HG03103 (cell line): ENCODE results near the gene ENDOU.
A peak's percentile ranks its signal among the peaks of the same experiment; 100 is the strongest.

ENCODE experiments used
- ATAC-seq: cut with Tn5 transposase; IDR thresholded peaks from one replicate; pipeline ENCODE4 v1.9.1; 2021; ENCODE audit warnings: low read depth; ENCODE audit not compliant: unreplicated experiment

The ENDOU gene

GRCh38 chr12:47725091-47725772 is at the start of gene ENDOU:
Gene ENDOU, minus strand, starts transcription at chr12:47725490. Its CDS starts 77 bp downstream, at chr12:47725413.
- ATAC-seq, result no peak

DNA sequence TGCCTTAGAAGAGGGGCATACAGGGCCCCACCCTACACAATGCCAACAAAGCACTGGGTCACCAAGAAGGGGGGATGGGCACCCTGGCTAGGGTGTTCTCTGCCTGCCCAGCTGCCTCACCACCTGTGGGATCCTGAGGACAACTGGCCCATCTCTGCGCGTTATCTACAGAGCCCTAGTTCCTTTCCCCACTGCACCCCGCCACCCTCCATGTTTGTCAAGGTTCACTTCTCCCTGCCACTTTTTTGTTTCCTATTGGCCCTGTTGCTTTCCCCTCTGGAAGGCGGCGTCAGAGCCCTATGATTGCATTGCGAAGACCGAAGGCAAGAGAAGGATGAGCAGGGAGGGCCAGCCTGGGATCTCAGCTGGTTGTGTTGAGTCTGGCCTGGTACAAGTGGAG is 49.4 kb upstream of the ENDOU start:
- ATAC-seq, result no peak

GRCh38 chr12:47773858-47774580 is 48.7 kb upstream of the ENDOU start:
- ATAC-seq, result no peak

DNA sequence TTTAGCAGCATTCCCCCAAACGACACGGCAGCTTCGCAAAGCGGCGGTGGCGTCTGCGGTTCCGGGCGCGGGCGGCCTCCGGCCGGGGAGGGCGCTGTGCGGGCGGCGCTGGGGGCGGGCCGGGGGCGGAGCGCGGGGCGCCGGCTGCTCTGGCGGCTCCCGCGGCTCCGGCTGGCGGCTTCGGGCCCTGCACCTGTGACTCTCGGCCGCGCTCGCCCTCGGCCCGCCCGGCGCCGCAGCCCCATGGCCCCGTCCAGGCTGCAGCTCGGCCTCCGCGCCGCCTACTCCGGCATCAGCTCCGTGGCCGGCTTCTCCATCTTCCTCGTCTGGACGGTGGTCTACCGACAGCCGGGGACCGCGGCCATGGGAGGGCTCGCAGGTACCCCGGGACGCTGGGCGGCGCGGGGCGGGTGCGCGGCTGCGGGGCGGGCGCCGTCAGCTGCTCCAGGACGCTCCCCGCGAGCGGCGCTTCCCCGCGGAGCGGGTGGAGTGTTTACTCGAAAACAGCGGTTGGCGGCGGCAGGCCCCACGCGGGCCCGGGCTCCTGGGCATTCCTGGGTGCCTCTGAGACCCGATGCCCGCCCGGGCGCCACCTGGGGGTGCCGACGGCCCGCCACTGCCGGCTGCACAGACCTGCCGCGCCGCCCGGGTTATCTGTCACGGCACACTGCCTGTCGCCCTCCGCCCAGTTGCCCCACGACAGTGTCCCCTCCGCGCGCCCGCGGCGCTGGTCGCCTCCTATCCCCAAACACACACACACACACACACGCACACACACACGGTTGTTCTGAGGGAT is 48.0 kb upstream of the ENDOU start, which contains the start of gene SLC48A1:
SLC48A1 (plus strand) TSS at position 177 of the 796 bp plus-strand sequence; CDS start at position 244, 67 bp downstream.
- ATAC-seq, result peak; percentile 59

DNA sequence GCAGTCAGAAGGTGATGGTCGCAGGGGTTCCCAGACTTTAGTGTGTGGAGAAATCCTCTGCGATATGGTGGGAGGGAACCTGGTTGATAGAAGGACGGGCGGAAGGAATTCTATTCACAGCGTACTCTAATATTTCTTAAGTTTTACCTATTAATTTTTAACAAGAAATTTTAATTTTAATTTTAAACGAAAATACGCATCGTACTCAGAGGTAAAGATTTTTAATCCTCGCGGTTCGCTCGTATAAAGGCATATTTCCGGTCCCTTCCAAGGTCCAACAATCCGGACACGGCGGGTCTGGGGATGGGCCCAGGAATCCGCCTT is 47.4 kb upstream of the ENDOU start:
- no peak for ATAC-seq

- ATAC-seq, result no peak
Observed at GRCh38 chr12:47772094-47772660, 46.9 kb upstream of the ENDOU start.

DNA sequence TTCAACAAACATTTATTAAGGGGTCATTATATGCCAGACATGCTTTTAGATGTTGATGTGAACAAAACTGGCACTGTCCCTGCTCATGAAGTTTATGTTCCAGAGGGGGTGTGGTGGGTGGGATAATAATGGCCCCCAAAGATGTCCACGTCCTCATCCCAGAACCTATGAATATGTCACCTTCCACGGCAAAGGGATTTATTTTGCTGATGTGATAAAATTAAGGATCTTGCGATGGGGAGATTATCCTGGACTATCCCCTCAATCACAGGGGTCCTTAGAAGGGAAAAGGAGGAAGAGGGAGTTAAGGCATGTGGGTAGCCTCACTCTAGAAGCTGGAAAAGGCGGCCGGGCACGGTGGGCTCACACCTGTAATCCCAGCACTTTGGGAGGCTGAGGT is 46.0 kb upstream of the ENDOU start:
- ATAC-seq, result no peak

DNA sequence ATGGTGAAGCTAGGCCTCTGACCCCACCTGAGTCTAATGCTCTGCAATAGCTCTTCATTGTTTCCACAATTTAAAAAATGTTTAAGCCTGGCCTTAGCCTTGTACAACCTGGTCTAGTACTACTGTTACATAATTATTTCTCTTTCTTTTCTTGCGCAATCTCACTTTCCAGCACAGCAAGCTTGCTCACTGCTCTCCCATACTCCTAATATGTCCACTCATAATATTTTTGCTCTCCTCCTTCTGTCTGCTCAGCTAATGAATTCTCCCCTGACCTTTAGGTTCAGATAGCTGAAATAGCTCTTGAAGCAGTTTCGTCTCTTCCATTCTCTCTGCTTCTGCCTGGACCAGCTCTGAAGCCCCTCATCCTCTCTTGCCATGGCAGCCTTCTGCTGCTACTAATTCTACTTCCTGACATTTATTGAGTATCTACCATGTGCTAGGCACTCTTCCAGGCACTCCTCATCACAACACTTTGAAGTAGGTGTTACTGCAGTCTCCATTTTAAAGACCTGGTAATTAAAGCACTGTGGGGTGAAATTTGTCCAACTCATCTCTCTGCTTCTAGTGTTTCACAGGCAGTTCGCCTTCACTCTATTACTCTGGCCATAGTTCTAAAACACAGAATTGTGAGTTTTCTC is 44.9 kb upstream of the ENDOU start:
- ATAC-seq, result no peak

- ATAC-seq, result no peak
Observed at GRCh38 chr12:47769234-47770085, 44.2 kb upstream of the ENDOU start.

DNA sequence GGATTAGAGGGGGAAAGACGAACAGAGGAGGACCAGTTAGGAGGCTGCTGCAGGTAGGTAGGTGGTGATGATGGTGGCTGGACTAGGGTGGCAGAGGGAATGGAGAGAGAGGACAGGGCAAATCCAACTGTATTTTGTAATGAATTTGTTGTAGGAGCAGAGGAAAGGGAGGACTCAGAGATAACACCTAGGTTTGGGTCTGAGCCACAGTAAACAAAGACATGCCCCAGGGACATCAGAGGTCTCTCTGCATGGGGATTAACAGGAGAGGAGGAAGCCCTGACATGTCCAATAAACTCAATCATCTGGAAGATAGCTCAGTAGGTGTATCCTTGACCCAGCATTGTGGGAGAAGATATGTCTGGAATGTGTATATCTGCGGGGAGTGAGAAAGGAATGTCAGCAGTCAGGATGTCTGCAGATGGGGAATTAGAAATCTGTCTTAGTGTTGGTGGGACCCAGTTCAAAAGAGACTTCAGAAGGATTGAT is 43.1 kb upstream of the ENDOU start:
- no peak for ATAC-seq

GRCh38 chr12:47767216-47767724 is 42.0 kb upstream of the ENDOU start:
- ATAC-seq, result no peak

- no peak for ATAC-seq
Observed at GRCh38 chr12:47766502-47767215, 41.4 kb upstream of the ENDOU start.

- ATAC-seq, result no peak
Observed at GRCh38 chr12:47763481-47764346, 38.4 kb upstream of the ENDOU start.

DNA sequence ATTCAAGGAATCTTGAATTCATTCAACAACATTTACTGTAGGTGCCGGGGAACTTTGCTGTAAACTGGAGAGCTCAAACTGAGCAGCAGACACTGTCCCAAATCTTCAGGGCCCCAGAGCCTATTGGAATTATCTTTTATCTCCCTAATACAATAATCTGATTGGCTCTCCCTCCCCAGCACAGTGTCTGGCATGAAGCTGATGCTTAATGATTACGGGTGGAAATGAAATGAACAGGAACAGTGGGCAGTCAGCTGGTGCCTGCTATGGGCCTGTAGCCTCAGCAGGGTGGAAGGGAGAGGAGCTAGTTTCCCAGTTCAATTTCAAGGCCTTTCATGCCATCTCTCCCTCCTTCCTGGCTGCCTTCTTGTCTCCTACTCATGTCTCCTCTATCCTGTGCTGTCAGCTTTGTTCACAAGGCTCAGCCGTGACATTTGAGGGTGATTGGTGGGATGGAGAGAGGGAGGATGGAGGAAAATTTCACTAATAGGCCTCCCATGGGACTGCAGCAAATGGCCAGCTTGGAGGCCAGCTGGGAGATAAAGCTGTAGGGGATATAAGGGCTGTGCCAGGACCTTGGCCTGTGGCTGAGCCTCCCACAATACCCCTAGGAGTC is 37.7 kb upstream of the ENDOU start:
- ATAC-seq, result no peak

- ATAC-seq, result peak; percentile 48
Observed at GRCh38 chr12:47758834-47759690, 33.8 kb upstream of the ENDOU start, which contains the start of gene RAPGEF3. Gene RAPGEF3, minus strand, starts transcription at chr12:47758880. Its CDS starts 324 bp downstream, at chr12:47758556.

DNA sequence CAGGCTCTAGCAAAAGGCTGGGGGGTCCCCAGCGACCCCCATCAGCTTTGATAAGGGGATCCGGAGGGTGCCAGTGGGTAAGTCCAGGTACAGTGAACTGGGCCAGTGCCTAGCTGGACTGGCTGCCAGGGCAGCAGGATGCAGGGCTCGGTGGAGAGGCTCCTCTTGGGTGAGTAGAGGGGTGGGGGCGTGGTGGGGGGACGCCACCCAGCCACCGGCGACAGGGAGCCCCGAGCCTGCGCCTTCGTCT is 33.2 kb upstream of the ENDOU start:
- ATAC-seq, result no peak
